GM12801 (cell line): ENCODE measurements around the gene NEK11.

ENCODE experiments used
- CTCF ChIP-seq: IDR thresholded peaks from one replicate; pipeline ENCODE4 v1.5.1; 2011; ENCODE audit warnings: control low read depth; ENCODE audit not compliant: insufficient read length; ENCODE audit errors: extremely low read depth

The NEK11 gene

GRCh38 chr3:131396170-131396569 lies 369.5 kb downstream of the NEK11 start:
- TF ChIP-seq CTCF, result no peak

- no peak for TF ChIP-seq CTCF
These were observed 371.2 kb downstream of the NEK11 start for GRCh38 chr3:131397889-131398288.
